AG04450 (cell line): ENCODE data around the gene RTKN. TPM values are rescaled to one million over a fixed set of nuclear protein-coding genes. Genes with fewer than 3 reads are reported as not detected.

ENCODE experiments used
- CTCF ChIA-PET: fragments of 300-600, 350-600 bp; formaldehyde crosslinking; extraction: SDS; loops from one replicate; lab custom pipeline; 2022; ENCODE audit warnings: antibody characterized with exemption, inconsistent platforms; lab: Charles Lee
- POLR2A ChIA-PET: fragments of 350-600 bp; formaldehyde crosslinking; extraction: SDS; loops from one replicate; lab custom pipeline; 2021; ENCODE audit warnings: antibody characterized with exemption, inconsistent platforms; lab: Yijun Ruan, JAX
- DNase-seq: peaks from one replicate; pipeline ENCODE4 v3.0.0-alpha.2; 2011; ENCODE audit warnings: low read depth, low spot score
- H3K27ac ChIP-seq: one replicate; pipeline ENCODE4 v1.5.1; 2012; ENCODE audit warnings: low read depth, low read length, control low read depth
- H3K27me3 ChIP-seq: one replicate; pipeline ENCODE4 v1.6.0; 2012; ENCODE audit warnings: low read length; ENCODE audit not compliant: control insufficient read depth, insufficient read depth
- H3K4me3 ChIP-seq: 2 replicates; pipeline ENCODE4 v1.5.1; 2011; ENCODE audit warnings: mild to moderate bottlenecking, low read depth, low read length, control low read depth
- H3K9me3 ChIP-seq: 2 replicates; pipeline ENCODE4 v1.5.1; 2012; ENCODE audit warnings: low read length; ENCODE audit not compliant: control insufficient read depth, insufficient read depth
- polyA plus RNA-seq: library from polyadenylated mRNA; depleted of rRNA; stranded (reverse); fragments of >200 nt; gene quantifications from 2 replicates; pipeline ENCODE4 v1.2.3, GENCODE V29; 2011
- TF ChIP-seq, protein P1 (sequence below): IDR thresholded peaks from 2 replicates; pipeline ENCODE4 v1.5.1; 2011; ENCODE audit warnings: low read depth, low read length, control low read depth, inconsistent platforms

The RTKN gene
- polyA plus RNA-seq, 1 experiment: 12.7 TPM

DNA sequence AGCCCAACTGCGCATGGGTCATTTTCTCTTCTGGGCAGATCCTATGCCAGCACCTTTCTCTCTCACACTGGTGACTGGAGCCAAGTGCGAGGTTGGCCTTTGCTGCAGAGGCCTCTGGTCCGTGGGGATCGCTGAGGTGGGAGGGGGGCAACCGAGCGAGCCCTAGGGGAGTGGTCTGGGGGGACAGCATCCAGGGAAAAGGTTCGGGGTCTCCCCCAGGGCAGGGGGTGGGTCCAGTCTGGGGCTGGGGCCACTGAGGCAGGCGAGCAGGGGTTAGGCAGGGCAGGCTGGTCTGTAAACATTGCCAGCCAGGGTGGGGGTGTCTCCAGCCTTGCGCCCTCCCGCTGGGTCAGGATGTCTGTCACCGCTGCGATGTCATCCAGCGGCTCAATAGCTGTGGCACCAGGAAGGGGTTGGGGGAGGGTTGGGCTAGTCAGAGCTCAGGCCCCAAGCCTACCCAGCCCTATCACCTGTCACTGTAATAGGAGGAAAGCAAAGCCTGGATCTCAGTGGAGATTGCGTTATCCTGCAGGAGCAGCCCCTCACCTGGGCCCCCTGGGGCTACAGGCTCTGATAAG lies 15.5 kb downstream of the RTKN start:
- Histone ChIP-seq H3K27me3 (no peaks in the 10 kb centered on the region), H3K9me3 (no peaks in the 10 kb centered on the region), H3K27ac (no peak overlapping the region), H3K4me3 (no peak overlapping the region)
- CTCF ChIA-PET: no interaction called here
- TF ChIP-seq, protein P1, sequence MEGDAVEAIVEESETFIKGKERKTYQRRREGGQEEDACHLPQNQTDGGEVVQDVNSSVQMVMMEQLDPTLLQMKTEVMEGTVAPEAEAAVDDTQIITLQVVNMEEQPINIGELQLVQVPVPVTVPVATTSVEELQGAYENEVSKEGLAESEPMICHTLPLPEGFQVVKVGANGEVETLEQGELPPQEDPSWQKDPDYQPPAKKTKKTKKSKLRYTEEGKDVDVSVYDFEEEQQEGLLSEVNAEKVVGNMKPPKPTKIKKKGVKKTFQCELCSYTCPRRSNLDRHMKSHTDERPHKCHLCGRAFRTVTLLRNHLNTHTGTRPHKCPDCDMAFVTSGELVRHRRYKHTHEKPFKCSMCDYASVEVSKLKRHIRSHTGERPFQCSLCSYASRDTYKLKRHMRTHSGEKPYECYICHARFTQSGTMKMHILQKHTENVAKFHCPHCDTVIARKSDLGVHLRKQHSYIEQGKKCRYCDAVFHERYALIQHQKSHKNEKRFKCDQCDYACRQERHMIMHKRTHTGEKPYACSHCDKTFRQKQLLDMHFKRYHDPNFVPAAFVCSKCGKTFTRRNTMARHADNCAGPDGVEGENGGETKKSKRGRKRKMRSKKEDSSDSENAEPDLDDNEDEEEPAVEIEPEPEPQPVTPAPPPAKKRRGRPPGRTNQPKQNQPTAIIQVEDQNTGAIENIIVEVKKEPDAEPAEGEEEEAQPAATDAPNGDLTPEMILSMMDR: no peak
- POLR2A ChIA-PET: no interaction called here
- no peak for DNase-seq

- ChIA-PET CTCF (no interaction called here), POLR2A (no interaction called here)
- no peaks in the 10 kb centered on the region for H3K9me3 ChIP-seq
- H3K27ac ChIP-seq: no peak overlapping the region
- TF ChIP-seq, protein P1: no peak
- no peaks in the 10 kb centered on the region for H3K27me3 ChIP-seq
- DNase-seq: no peak
- H3K4me3 ChIP-seq: no peak overlapping the region
Observed at GRCh38 chr2:74425523-74425922, 16.2 kb downstream of the RTKN start.

GRCh38 chr2:74424995-74425406 lies 16.7 kb downstream of the RTKN start:
- TF ChIP-seq, protein P1: no peak
- CTCF ChIA-PET: no interaction called here
- POLR2A ChIA-PET: no interaction called here
- Histone ChIP-seq H3K27ac (no peak overlapping the region), H3K27me3 (peaks cover 2% of the 10 kb centered on the region), H3K9me3 (no peaks in the 10 kb centered on the region), H3K4me3 (no peak overlapping the region)
- DNase-seq: no peak

DNA sequence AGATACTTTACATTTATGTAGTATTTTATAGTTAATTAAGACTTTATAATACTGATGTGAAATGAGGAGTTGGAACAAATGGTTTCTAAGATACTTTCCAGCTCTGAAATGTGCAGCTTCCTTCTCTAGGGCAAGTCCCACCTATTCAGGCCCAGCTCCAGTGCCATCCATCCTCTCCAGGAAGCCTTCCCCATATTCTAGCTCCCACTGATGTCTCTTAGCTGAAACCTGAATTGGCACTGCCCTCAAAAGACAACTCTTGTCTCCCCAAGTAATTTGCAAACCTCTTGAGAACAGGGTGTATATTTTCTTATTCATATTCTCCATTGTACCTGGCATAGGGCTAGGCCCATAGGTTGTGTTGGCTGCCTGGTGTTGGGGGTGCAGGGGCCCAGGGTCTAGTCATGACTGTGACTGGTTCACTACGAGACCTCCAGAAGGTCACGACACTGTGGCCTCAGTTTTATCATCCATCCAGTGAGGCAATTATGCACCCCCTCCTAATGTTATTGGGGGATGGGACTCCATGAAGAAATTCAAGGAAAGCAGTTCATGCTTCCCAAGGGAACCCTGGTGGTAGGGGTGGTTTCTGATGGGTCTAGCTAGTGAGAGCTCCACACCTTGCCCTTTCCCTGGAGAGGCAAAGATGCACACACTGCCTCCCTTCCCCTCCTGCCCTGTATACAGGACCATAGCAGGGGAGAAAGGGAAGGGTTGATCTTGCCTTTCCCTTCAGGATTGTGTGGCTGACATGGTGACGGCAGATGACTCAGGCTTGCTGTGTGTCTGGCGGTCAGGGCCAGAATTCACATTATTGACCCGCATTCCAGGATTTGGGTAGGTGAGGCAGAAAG lies 17.4 kb downstream of the RTKN start:
- H3K27ac ChIP-seq: no peak overlapping the region
- H3K4me3 ChIP-seq: no peak overlapping the region
- ChIA-PET CTCF (no interaction called here), POLR2A (no interaction called here)
- peaks cover 4% of the 10 kb centered on the region for H3K27me3 ChIP-seq
- DNase-seq: no peak
- no peaks in the 10 kb centered on the region for H3K9me3 ChIP-seq
- TF ChIP-seq, protein P1: no peak
